K562 (cell line): ENCODE measurements around the gene TANGO6.

Source experiments
- EZH2 ChIP-seq: IDR thresholded peaks from 2 replicates; pipeline ENCODE4 v1.6.1; 2012; ENCODE audit warnings: low read depth, mild to moderate bottlenecking, inconsistent platforms, low read length, borderline replicate concordance
- HMGXB4 ChIP-seq: sonication (generic); formaldehyde crosslinking; IDR thresholded peaks from 2 replicates; pipeline ENCODE4 v1.8.1; 2023; ENCODE audit warnings: mild to moderate bottlenecking, missing genetic modification reagents
- HNRNPUL1 ChIP-seq: fragments of 200-400 bp; formaldehyde crosslinking; IDR thresholded peaks from 2 replicates; pipeline ENCODE4 v1.6.1; 2017; ENCODE audit warnings: low read length
- NEUROD1 ChIP-seq: fragments of 150-350 bp; IDR thresholded peaks from 2 replicates; pipeline ENCODE4 v1.6.1; 2014; ENCODE audit warnings: borderline replicate concordance, low read length, low read depth; ENCODE audit not compliant: partially characterized antibody
- POLR2A ChIP-seq: fragments of 450-650 bp; conservative IDR thresholded peaks from 2 replicates; pipeline ENCODE4 v1.6.1; 2016
- SMARCA4 ChIP-seq: fragments of 450-650 bp; IDR thresholded peaks from 2 replicates; pipeline ENCODE4 v1.6.1; 2016
- STAT5B ChIP-seq: fragments of 250-450 bp; sonication (Bioruptor Pico); IDR thresholded peaks from 2 replicates; pipeline ENCODE4 v1.8.0; 2021; ENCODE audit warnings: mild to moderate bottlenecking, inconsistent platforms
- YY1 ChIP-seq, 3 experiments: IDR thresholded peaks; 2 replicates each; pipeline ENCODE4 v1.6.1; 2011; ENCODE audit warnings: low read length in 2 of 3, mild to moderate bottlenecking in 2 of 3, moderate library complexity in 2 of 3, borderline replicate concordance in 1 of 3, control low read depth in 1 of 3, low read depth in 1 of 3; ENCODE audit not compliant: insufficient read depth in 3 of 3, insufficient replicate concordance in 2 of 3, control insufficient read depth in 1 of 3, insufficient read length in 1 of 3; ENCODE audit errors: extremely low read depth in 1 of 3
- ZNF12 ChIP-seq: sonication (generic); formaldehyde crosslinking; IDR thresholded peaks from 2 replicates; pipeline ENCODE4 v1.4.0; 2020; ENCODE audit warnings: mild to moderate bottlenecking, missing genetic modification reagents
- ZNF282 ChIP-seq: sonication (generic); formaldehyde crosslinking; IDR thresholded peaks from 2 replicates; pipeline ENCODE4 v1.8.1; 2023; ENCODE audit warnings: missing genetic modification reagents

- no peak for TF ChIP-seq STAT5B (CRISPR knock-in tag)
- TF ChIP-seq EZH2: no peak
- no peak for TF ChIP-seq HMGXB4
- TF ChIP-seq ZNF282 (CRISPR knock-in tag): no peak
- TF ChIP-seq YY1 (IDR thresholded peaks at IDR 0.05; ENCODE audit: borderline replicate concordance in 1 of 3, control insufficient read depth in 1 of 3, extremely low read depth in 1 of 3, insufficient read depth in 3 of 3, insufficient read length in 1 of 3, insufficient replicate concordance in 2 of 3, low read depth in 1 of 3, low read length in 2 of 3): no peak
- no peak for TF ChIP-seq ZNF12 (CRISPR knock-in tag)
- no peak for TF ChIP-seq HNRNPUL1
- no peak for TF ChIP-seq SMARCA4
- no peak for TF ChIP-seq NEUROD1
- TF ChIP-seq POLR2A: no peak
Observed at GRCh38 chr16:69049146-69049545, 205.8 kb downstream of the TANGO6 start.
